ENCODE results near the gene HBG2.

- no peak for TF ChIP-seq EZH2 (IDR thresholded peaks at IDR 0.05; ENCODE audit: insufficient read depth, poor library complexity, severe bottlenecking)
- no peak for TF ChIP-seq EZH2phosphoT487 (IDR thresholded peaks at IDR 0.05; ENCODE audit: insufficient read depth, low read depth)
These were observed 26.1 kb upstream of the HBG2 start for GRCh38 chr11:5280582-5281102.

Measured in GM23248 (cell line).